Measurements from ENCODE around the gene MACF1. TPM values are rescaled to one million over a fixed set of nuclear protein-coding genes. Genes with fewer than 3 reads are reported as not detected.

The MACF1 gene
- total RNA-seq, 1 experiment from 2014 or later: 189 TPM

DNA sequence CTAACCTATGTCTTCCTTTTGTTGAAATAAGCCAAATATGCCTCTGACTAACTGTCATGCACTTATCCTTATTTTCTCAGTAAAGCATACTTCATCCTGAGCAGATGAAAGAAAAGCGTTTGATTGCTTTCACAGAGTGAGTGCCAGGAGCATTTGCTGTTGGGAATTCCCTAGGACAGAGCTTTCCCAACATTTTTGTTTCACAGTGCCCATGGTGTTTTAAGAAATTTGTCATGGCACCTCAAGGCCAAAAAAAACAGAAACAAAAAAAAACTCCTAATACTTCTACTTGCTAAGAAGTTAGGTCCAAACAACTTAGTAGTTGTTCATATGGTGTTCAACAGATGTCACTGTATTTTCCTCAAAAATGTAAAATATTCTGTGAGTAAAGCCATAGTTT is 166.1 kb downstream of the MACF1 start:
- no TSS peak for BruUV-seq (replicated peaks)
- TF ChIP-seq EZH2 (IDR thresholded peaks at IDR 0.05; ENCODE audit: low read depth): no peak
- no peak for TF ChIP-seq CTCF (conservative IDR thresholded peaks at IDR 0.05)
- no peaks in the 10 kb centered on the region for H3K4me1 ChIP-seq (replicated peaks; ENCODE audit: insufficient read depth)
- no peak for DNase-seq
- H3K27ac ChIP-seq: no peak overlapping the region
- no peaks in the 10 kb centered on the region for H3K9me2 ChIP-seq (ENCODE audit: insufficient read depth)
- H2AFZ ChIP-seq: no peak overlapping the region
- H3K4me3 ChIP-seq: no peak overlapping the region
- no peak overlapping the region for H3K4me2 ChIP-seq
- ChIA-PET CTCF (no interaction called here), POLR2A (ENCODE audit: unreplicated experiment) (interaction anchor here (0.7 kb wide), 1 partner anchor 47 kb away, joined by 4 read pairs; no protein-coding TSS in a partner anchor)
- no peaks in the 10 kb centered on the region for H3K36me3 ChIP-seq (ENCODE audit: low read depth)
- no peaks in the 10 kb centered on the region for H3K79me2 ChIP-seq (ENCODE audit: low read depth)
- H3F3A ChIP-seq (ENCODE audit: insufficient read depth, low read depth): no peaks in the 10 kb centered on the region; the same call in 1 of the 2 replicates
- no peaks in the 10 kb centered on the region for H4K20me1 ChIP-seq (ENCODE audit: insufficient read depth)
- no peaks in the 10 kb centered on the region for H3K27me3 ChIP-seq (ENCODE audit: insufficient read depth, low read depth)
- H3K9me3 ChIP-seq (ENCODE audit: insufficient read depth, low read depth): no peaks in the 10 kb centered on the region
- intact Hi-C loops (cut with micrococcal nuclease; ENCODE audit: unreplicated experiment): no loop called here

DNA sequence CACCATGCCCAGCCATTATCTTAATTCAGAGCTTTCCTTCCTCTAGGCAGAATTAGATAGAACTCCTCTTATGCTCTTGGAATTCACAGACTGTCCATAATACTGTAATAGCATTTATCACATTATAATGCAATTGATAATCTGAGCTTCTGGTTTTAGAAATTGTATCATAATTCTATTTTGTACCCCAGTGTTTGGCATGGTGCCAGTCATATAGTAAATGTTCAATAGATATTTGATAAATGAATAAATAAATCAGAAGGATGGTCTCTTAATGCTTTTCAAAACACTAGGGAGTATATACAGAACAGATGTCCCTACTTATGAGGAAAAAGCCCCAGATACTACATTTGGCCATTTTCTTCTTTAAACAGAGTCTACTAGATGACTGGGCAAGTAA is 167.6 kb downstream of the MACF1 start:
- no peak overlapping the region for H3K27ac ChIP-seq
- CTCF ChIA-PET: no interaction called here

GRCh38 chr1:39376656-39377055 is 172.2 kb downstream of the MACF1 start:
- H3K4me3 ChIP-seq: no peak overlapping the region
- H3K9me2 ChIP-seq (ENCODE audit: insufficient read depth): no peaks in the 10 kb centered on the region
- H3K79me2 ChIP-seq (ENCODE audit: low read depth): no peaks in the 10 kb centered on the region
- H3K36me3 ChIP-seq (ENCODE audit: low read depth): no peaks in the 10 kb centered on the region
- intact Hi-C loops (cut with micrococcal nuclease; ENCODE audit: unreplicated experiment): no loop called here
- TF ChIP-seq EZH2 (IDR thresholded peaks at IDR 0.05; ENCODE audit: low read depth) (no peak), CTCF (conservative IDR thresholded peaks at IDR 0.05) (no peak)
- H3K4me1 ChIP-seq (replicated peaks; ENCODE audit: insufficient read depth): peaks cover 10% of the 10 kb centered on the region; the same call in 1 of the 2 replicates
- no peak overlapping the region for H3K27ac ChIP-seq
- no peaks in the 10 kb centered on the region for H3K27me3 ChIP-seq (ENCODE audit: insufficient read depth, low read depth)
- H3K4me2 ChIP-seq: no peak overlapping the region
- DNase-seq: no peak
- no peaks in the 10 kb centered on the region for H4K20me1 ChIP-seq (ENCODE audit: insufficient read depth)
- ChIA-PET CTCF (no interaction called here), POLR2A (ENCODE audit: unreplicated experiment) (interaction anchor here (0.7 kb wide), 1 partner anchor 135 kb away, joined by 5 read pairs; no protein-coding TSS in a partner anchor)
- H3F3A ChIP-seq (ENCODE audit: insufficient read depth, low read depth): peaks cover 13% of the 10 kb centered on the region; the same call in 1 of the 2 replicates
- no peak overlapping the region for H2AFZ ChIP-seq
- H3K9me3 ChIP-seq (ENCODE audit: insufficient read depth, low read depth): no peaks in the 10 kb centered on the region
- no TSS peak for BruUV-seq (replicated peaks)

More for the DNA sequence above, 167.6 kb downstream of the MACF1 start:
- Histone ChIP-seq H3K9me2 (ENCODE audit: insufficient read depth) (no peaks in the 10 kb centered on the region), H3F3A (ENCODE audit: insufficient read depth, low read depth) (peaks cover 3% of the 10 kb centered on the region; the same call in 1 of the 2 replicates), H3K36me3 (ENCODE audit: low read depth) (no peaks in the 10 kb centered on the region), H2AFZ (no peak overlapping the region), H3K79me2 (ENCODE audit: low read depth) (no peaks in the 10 kb centered on the region), H3K4me3 (no peak overlapping the region), H3K9me3 (ENCODE audit: insufficient read depth, low read depth) (no peaks in the 10 kb centered on the region), H3K4me2 (no peak overlapping the region), H4K20me1 (ENCODE audit: insufficient read depth) (no peaks in the 10 kb centered on the region), H3K4me1 (replicated peaks; ENCODE audit: insufficient read depth) (no peaks in the 10 kb centered on the region), H3K27me3 (ENCODE audit: insufficient read depth, low read depth) (no peaks in the 10 kb centered on the region)
- POLR2A ChIA-PET (ENCODE audit: unreplicated experiment): no interaction called here
- no peak for DNase-seq
- intact Hi-C loops (cut with micrococcal nuclease; ENCODE audit: unreplicated experiment): no loop called here
- TF ChIP-seq EZH2 (IDR thresholded peaks at IDR 0.05; ENCODE audit: low read depth): no peak
- TF ChIP-seq CTCF (conservative IDR thresholded peaks at IDR 0.05): no peak
- no TSS peak for BruUV-seq (replicated peaks)

All from PC-9 (cell line).